A549 treated with AZD9567 at 1 μM for 4 hours (cell line): ENCODE results near the gene HLA-F. TPM values are rescaled to one million over a fixed set of nuclear protein-coding genes. Genes with fewer than 3 reads are reported as not detected.

Source experiments
- total RNA-seq: library from RNA; stranded (reverse); fragments of 200-300 nt; extraction: Qiagen RNA extraction; gene quantifications from 5 replicates; pipeline ENCODE4 v1.2.3, GENCODE V29; 2022; ENCODE audit not compliant: insufficient read depth

HLA-F gene
- total RNA-seq, result 4.2 to 5.2 TPM (median 4.3 TPM) in 5 replicates

DNA sequence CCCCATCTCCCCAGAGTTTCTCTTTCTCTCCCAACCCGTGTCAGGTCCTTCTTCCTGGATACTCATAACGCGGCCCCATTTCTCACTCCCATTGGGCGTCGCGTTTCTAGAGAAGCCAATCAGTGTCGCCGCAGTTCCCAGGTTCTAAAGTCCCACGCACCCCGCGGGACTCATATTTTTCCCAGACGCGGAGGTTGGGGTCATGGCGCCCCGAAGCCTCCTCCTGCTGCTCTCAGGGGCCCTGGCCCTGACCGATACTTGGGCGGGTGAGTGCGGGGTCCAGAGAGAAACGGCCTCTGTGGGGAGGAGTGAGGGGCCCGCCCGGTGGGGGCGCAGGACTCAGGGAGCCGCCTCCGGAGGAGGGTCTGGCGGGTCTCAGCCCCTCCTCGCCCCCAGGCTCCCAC, at the start of gene HLA-F:
TSS of gene HLA-F (plus strand) at position 173 of the 404 bp plus-strand sequence. CDS start at position 203, 30 bp downstream.

DNA sequence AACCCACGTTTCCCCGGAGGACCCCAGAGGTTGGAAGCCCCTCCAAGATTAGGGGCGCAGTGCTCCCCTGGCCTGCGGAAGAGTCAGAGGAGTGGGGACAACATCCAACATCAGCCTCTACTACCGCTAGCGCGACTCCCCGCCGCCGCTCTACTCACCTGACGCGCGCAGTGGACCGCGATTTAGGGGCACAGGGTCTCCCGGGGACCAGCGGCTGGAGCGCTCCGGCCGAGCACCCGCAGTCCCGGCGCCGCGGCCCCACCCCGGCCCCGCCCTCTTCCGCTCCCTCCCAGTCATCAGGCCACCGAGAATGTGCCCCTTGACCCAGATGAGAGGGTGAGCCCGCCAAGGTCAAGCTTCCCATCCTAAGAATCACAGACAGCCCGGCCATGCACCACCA, 42.3 kb upstream of the HLA-F start, which contains the start of gene ZFP57:
TSS of gene ZFP57 (minus strand) at position 249 of the 400 bp plus-strand sequence. CDS start 4,149 bp downstream, outside the sequence.

Other genes starting within 250 kb of the HLA-F start
- not detected in 5 replicates for gene MAS1L, start 235.5 kb upstream of the HLA-F start, total RNA-seq
- 0.51 to 0.98 TPM (median 0.67 TPM) in 4 of 5 replicates, not detected in the other for gene UBD, start 163.7 kb upstream of the HLA-F start, total RNA-seq
- not detected in 5 replicates for gene OR2H2, start 138.3 kb upstream of the HLA-F start, total RNA-seq
- gene GABBR1, start 90.3 kb upstream of the HLA-F start, total RNA-seq, result 2.8 to 6.7 TPM (median 6.4 TPM) in 5 replicates
- gene MOG, start 66.3 kb upstream of the HLA-F start, total RNA-seq, result not detected in 5 replicates
- gene ZFP57, start 42.3 kb upstream of the HLA-F start, total RNA-seq, result not detected in 5 replicates
- gene HLA-G, start 104.4 kb downstream of the HLA-F start, total RNA-seq, result 0.16 TPM in 1 of 5 replicates, not detected in the others
- gene HLA-A, start 219.1 kb downstream of the HLA-F start, total RNA-seq, result 116 to 158 TPM (median 146 TPM) in 5 replicates